Lung (tissue), 12 donors: ENCODE data around the gene RASIP1. TPM values are rescaled to one million over a fixed set of nuclear protein-coding genes. Genes with fewer than 3 reads are reported as not detected.
A peak's percentile ranks its signal among the peaks of the same experiment; 100 is the strongest.

Source experiments
- ATAC-seq: fragments of 200-7000 bp; cut with Tn5 transposase; one replicate; pipeline ENCODE4 v1.9.1; 2020; ENCODE audit warnings: moderate number of reproducible peaks; ENCODE audit not compliant: insufficient read depth, low FRiP score
- DNase-seq, 3 donors: peaks; one replicate each; pipeline ENCODE4 v3.0.0-alpha.2; 2013 to 2017
- H3K27ac ChIP-seq, 2 donors: one replicate each; pipeline ENCODE4 v1.5.1; 2013; ENCODE audit warnings: mild to moderate bottlenecking in 2 of 2, moderate library complexity in 2 of 2, control low read depth in 1 of 2, inconsistent platforms in 1 of 2, low read depth in 1 of 2, low read length in 1 of 2
- H3K27me3 ChIP-seq, 3 donors: one replicate each; pipeline ENCODE4 v1.5.1; 2013; ENCODE audit warnings: low read length in 2 of 3; ENCODE audit not compliant: control insufficient read depth in 3 of 3, insufficient read depth in 3 of 3
- H3K36me3 ChIP-seq, 4 donors: one replicate each; pipeline ENCODE4 v1.5.1; 2013; ENCODE audit warnings: low read length in 4 of 4, mild to moderate bottlenecking in 1 of 4, moderate library complexity in 1 of 4; ENCODE audit not compliant: control insufficient read depth in 4 of 4, insufficient read depth in 4 of 4
- H3K4me1 ChIP-seq, 5 donors: one replicate each; pipeline ENCODE4 v1.5.1; 2013; ENCODE audit warnings: low read length in 5 of 5, mild to moderate bottlenecking in 2 of 5, moderate library complexity in 1 of 5; ENCODE audit not compliant: control insufficient read depth in 5 of 5, insufficient read depth in 5 of 5
- H3K4me3 ChIP-seq: one replicate; pipeline ENCODE4 v1.5.1; 2013; ENCODE audit warnings: mild to moderate bottlenecking, control low read depth, moderate library complexity
- H3K9ac ChIP-seq, 2 donors: one replicate each; pipeline ENCODE4 v1.5.1; 2013; ENCODE audit warnings: low read length in 2 of 2, control low read depth in 1 of 2; ENCODE audit not compliant: insufficient read depth in 1 of 2
- H3K9me3 ChIP-seq, 4 donors: one replicate each; pipeline ENCODE4 v1.5.1; 2013; ENCODE audit warnings: low read length in 3 of 4, mild to moderate bottlenecking in 1 of 4, moderate library complexity in 1 of 4; ENCODE audit not compliant: control insufficient read depth in 4 of 4, insufficient read depth in 3 of 4
- WGBS, 2 donors: extraction: QIAGEN DNeasy Blood & Tissue Kit; methylation state at CpG; one replicate each; pipeline ENCODE4 v1.1.7; 2013; 5-methylcytosine and 5-hydroxymethylcytosine counted together
- polyA plus RNA-seq, 2 donors: library from polyadenylated mRNA; stranded (reverse); fragments of 200-250 nt; gene quantifications; one replicate each; pipeline ENCODE4 v1.2.1, GENCODE V29; 2013
- total RNA-seq, 2 donors: library from RNA; depleted of rRNA in 1 of 2; stranded (reverse); fragments of >200 nt in 1 of 2; gene quantifications; one replicate each; pipeline ENCODE4 v1.2.1, GENCODE V29; 2014 to 2021
- TF ChIP-seq, protein P1 (sequence below): IDR thresholded peaks from 2 replicates; pipeline ENCODE4 v1.5.1; 2012; ENCODE audit warnings: mild to moderate bottlenecking; ENCODE audit errors: control extremely low read depth, extremely low read depth
- donor health status: control.
- donor health status: control.
- donor health status: Bipolar disorder and iron deficiency.
- donor health status: healthy.
- donor health status: DM: yes; HTN: yes; CAD: no.

Gene RASIP1
- total and polyA plus RNA-seq, 4 donors: 24.7 to 37.9 (median 29.5) TPM

- H3K27ac ChIP-seq: no peak overlapping the region
- TF ChIP-seq, protein P1, sequence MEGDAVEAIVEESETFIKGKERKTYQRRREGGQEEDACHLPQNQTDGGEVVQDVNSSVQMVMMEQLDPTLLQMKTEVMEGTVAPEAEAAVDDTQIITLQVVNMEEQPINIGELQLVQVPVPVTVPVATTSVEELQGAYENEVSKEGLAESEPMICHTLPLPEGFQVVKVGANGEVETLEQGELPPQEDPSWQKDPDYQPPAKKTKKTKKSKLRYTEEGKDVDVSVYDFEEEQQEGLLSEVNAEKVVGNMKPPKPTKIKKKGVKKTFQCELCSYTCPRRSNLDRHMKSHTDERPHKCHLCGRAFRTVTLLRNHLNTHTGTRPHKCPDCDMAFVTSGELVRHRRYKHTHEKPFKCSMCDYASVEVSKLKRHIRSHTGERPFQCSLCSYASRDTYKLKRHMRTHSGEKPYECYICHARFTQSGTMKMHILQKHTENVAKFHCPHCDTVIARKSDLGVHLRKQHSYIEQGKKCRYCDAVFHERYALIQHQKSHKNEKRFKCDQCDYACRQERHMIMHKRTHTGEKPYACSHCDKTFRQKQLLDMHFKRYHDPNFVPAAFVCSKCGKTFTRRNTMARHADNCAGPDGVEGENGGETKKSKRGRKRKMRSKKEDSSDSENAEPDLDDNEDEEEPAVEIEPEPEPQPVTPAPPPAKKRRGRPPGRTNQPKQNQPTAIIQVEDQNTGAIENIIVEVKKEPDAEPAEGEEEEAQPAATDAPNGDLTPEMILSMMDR: no peak
Observed at GRCh38 chr19:48746110-48746509, 5.7 kb upstream of the RASIP1 start.

DNA sequence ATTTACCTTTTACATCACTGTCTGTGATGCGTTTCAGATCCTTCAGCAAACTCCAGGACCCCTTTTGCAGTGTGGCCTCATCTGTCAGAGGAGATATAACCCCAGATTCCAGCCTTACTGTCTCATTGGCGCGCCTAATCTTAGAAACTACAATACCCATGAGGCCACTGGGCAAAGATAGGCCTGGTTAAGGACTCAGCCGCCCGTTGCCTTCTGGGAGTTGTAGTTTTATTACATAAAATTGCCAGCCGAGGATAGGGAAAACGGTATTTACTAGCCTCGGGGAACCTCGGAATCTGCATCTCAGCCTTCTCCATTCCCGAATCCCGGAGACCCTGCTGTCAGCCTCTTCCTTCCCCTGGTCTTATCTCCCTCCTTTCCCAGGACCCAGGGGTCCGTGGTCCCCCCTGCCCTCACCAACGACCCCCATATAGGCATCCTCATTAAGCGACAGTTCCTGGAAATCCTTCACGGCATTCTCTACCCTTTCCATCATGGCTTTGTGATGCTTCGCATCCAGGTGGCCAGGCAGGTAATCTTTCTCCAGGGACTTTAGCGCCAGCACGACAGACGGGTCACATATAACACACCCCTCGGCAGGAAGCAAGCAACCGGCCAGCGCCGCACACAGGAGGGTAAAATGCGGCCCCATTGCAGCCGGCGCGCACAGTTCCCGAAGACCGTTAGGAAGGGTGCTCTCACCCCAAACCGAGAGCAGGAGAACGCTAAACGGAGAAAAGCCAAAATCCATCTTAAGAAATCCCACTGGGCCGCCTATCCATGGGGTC lies 5.0 kb upstream of the RASIP1 start:
- DNase-seq (peak; percentile 61 to 71 (median 67)), ATAC-seq (no peak)
- Histone ChIP-seq H3K9me3 (peaks cover 0 to 2% (median 0%) of the 10 kb centered on the region in 4 donors), H3K36me3 (peaks cover 0 to 9% (median 0%) of the 10 kb centered on the region in 4 donors), H3K9ac (no peak overlapping the region), H3K4me3 (no peak overlapping the region), H3K27ac (no peak overlapping the region), H3K4me1 (peaks cover 0 to 14% (median 5%) of the 10 kb centered on the region in 5 donors), H3K27me3 (peaks cover 0 to 18% (median 12%) of the 10 kb centered on the region in 3 donors)
- 36 to 38% methylated on average over 33 of the region's 33 CpGs for WGBS, 2 donors
- TF ChIP-seq, protein P1: no peak

More at GRCh38 chr19:48746110-48746509, 5.7 kb upstream of the RASIP1 start:
- ATAC-seq: no peak
- peaks cover 0 to 2% (median 0%) of the 10 kb centered on the region in 4 donors for H3K9me3 ChIP-seq
- no peak for DNase-seq
- no peak overlapping the region for H3K4me3 ChIP-seq
- WGBS, 2 donors: 77 to 78% methylated on average over 8 of the region's 8 CpGs
- peaks cover 0 to 15% (median 9%) of the 10 kb centered on the region in 3 donors for H3K27me3 ChIP-seq
- peaks cover 0 to 10% (median 0%) of the 10 kb centered on the region in 4 donors for H3K36me3 ChIP-seq
- H3K9ac ChIP-seq: no peak overlapping the region
- peaks cover 0 to 16% (median 4%) of the 10 kb centered on the region in 5 donors for H3K4me1 ChIP-seq

DNA sequence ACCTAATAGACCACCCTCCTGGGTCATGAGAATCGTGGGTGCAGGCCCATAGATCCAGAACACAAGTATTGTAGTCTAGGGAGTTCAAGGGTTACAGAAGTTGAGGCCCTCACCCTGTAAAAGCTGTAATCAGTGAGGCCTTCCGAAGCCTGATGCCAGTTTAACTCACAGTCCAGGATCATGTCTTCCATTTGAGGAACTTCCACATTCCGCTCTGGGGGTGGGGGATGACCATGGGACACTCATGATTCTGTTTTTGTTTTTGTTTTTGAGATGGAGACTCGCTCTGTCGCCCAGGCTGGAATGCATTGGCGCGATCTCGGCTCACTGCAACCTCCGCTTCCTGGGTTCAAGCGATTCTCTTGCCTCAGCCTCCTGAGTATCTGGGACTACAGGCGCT lies 1.7 kb upstream of the RASIP1 start:
- H3K9me3 ChIP-seq: peaks cover 0 to 2% (median 0%) of the 10 kb centered on the region in 4 donors

More for the DNA sequence above, 1.7 kb upstream of the RASIP1 start:
- ATAC-seq (no peak), DNase-seq (no peak)
- no peaks in the 10 kb centered on the region for H3K36me3 ChIP-seq
- peaks cover 0 to 19% (median 2%) of the 10 kb centered on the region in 5 donors for H3K4me1 ChIP-seq
- peak overlapping the region; percentile 2 to 64 for H3K27ac ChIP-seq
- no peak overlapping the region for H3K4me3 ChIP-seq
- 91 to 92% methylated on average over 11 of the region's 11 CpGs for WGBS, 2 donors
- H3K9ac ChIP-seq: no peak overlapping the region
- peaks cover 0 to 21% (median 19%) of the 10 kb centered on the region in 3 donors for H3K27me3 ChIP-seq
- TF ChIP-seq, protein P1: no peak
